Astrocyte of the spinal cord (primary cell): ENCODE measurements around the gene ABHD16A.

ENCODE experiments used
- DNase-seq: peaks from one replicate; pipeline ENCODE4 v3.0.0; 2011; ENCODE audit warnings: low read depth, low spot score
- H3K4me3 ChIP-seq: 2 replicates; pipeline ENCODE4 v1.5.1; 2011; ENCODE audit warnings: low read depth, mild to moderate bottlenecking, low read length, moderate library complexity
- CTCF ChIP-seq: IDR thresholded peaks from 2 replicates; pipeline ENCODE4 v1.5.1; 2012; ENCODE audit warnings: low read depth, mild to moderate bottlenecking, low read length, inconsistent platforms
- in situ Hi-C: cut with HindIII; loops from 2 replicates; pipeline ENCODE4 v1.10.0; 2017; ENCODE audit warnings: low sequenced_read_pairs

The ABHD16A gene

GRCh38 chr6:31639043-31639442 is 64.1 kb downstream of the ABHD16A start:
- DNase-seq = no peak
- H3K4me3 ChIP-seq = no peak overlapping the region
- TF ChIP-seq CTCF = no peak
- in situ Hi-C loops = no loop called here
